C4-2B (cell line): ENCODE results near the gene SGSM2.
A peak's percentile ranks its signal among the peaks of the same experiment; 100 is the strongest.

ENCODE experiments used
- H3K27ac ChIP-seq: fragments of 450-650 bp; 2 replicates; pipeline ENCODE4 v1.5.1; 2017
- ZFX ChIP-seq: fragments of 450-650 bp; IDR thresholded peaks from 2 replicates; pipeline ENCODE4 v1.6.1; 2017
- TF ChIP-seq, protein P1 (sequence below): fragments of 450-650 bp; conservative IDR thresholded peaks from 2 replicates; pipeline ENCODE4 v1.5.1; 2017; ENCODE audit warnings: mild to moderate bottlenecking

SGSM2 gene

DNA sequence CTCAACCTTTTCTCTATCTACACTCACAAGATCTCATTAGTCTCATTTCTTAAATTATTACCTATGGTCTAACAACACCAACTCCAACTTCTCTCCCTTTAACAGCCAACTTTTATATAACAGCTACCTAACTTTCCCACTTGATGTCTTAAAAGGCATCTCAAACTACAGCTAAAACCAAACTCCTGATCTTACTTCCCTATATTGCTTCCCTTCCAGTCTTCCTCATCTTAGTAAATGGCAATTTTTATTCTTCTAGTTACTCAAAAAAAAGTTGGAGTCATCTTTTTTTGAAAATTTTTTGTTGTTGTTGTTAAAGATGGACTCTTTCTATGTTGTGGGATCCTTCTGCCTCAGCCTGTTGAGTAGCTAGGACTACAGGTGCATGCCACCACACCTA is 18.2 kb upstream of the SGSM2 start:
- no peak overlapping the region for H3K27ac ChIP-seq
- TF ChIP-seq, protein P1, sequence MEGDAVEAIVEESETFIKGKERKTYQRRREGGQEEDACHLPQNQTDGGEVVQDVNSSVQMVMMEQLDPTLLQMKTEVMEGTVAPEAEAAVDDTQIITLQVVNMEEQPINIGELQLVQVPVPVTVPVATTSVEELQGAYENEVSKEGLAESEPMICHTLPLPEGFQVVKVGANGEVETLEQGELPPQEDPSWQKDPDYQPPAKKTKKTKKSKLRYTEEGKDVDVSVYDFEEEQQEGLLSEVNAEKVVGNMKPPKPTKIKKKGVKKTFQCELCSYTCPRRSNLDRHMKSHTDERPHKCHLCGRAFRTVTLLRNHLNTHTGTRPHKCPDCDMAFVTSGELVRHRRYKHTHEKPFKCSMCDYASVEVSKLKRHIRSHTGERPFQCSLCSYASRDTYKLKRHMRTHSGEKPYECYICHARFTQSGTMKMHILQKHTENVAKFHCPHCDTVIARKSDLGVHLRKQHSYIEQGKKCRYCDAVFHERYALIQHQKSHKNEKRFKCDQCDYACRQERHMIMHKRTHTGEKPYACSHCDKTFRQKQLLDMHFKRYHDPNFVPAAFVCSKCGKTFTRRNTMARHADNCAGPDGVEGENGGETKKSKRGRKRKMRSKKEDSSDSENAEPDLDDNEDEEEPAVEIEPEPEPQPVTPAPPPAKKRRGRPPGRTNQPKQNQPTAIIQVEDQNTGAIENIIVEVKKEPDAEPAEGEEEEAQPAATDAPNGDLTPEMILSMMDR: no peak
- TF ChIP-seq ZFX: no peak

DNA sequence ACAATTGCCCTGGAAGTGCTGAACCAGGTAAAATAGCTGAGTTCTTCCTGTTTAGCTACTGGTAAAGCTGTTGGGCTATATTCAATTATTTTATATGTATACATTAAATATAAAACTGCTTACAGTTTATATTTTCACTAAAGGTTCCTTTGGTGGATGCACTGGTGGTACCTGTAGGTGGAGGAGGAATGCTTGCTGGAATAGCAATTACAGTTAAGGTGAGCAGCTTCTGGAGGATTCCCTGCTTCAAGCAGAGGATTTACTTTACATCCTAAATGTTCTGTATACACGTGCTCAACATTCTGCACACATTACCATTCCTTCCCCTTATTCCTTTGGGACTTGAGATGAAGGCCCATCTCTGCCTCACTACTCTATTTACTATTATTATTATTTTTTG is 15.9 kb upstream of the SGSM2 start:
- TF ChIP-seq ZFX: no peak
- TF ChIP-seq, protein P1: no peak
- H3K27ac ChIP-seq: no peak overlapping the region

DNA sequence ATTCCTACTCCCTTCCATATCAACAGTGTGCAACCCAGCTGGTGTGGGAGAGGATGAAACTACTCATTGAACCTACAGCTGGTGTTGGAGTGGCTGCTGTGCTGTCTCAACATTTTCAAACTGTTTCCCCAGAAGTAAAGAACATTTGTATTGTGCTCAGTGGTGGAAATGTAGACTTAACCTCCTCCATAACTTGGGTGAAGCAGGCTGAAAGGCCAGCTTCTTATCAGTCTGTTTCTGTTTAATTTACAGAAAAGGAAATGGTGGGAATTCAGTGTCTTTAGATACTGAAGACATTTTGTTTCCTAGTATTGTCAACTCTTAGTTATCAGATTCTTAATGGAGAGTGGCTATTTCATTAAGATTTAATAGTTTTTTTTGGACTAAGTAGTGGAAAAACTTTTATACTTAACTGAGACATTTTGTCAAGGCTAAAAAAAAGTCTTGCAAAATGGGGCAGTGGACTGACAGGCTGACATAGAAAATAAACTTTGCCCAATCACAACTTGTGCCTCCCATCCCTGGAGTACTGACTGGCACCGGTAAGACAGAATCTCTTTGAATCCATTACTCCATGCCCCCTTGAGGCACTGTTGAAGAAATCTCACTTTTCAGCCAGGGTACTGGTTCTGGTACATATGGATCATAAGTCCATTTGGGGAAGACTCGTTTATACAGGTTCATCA is 13.5 kb upstream of the SGSM2 start:
- TF ChIP-seq, protein P1: no peak
- no peak for TF ChIP-seq ZFX
- no peak overlapping the region for H3K27ac ChIP-seq

DNA sequence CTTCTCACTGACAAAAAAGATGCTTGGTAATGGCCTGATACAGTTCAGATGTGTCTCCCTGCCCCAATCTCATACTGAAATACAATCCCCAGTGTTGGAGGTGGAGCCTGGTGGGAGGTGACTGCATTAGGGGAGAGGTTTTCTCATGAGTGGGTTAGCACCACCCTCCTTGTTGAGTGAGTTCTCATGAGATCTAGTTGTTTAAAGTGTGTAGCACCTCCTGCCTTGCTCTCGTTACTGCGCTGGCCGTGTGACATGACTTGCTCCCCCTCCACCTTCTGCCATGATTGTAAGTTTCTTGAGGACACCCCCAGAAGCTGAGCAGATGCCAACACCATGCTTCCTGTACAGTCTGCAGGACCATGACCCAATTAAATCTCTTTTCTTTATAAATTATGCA is 6.0 kb upstream of the SGSM2 start:
- TF ChIP-seq, protein P1: no peak
- H3K27ac ChIP-seq: no peak overlapping the region

DNA sequence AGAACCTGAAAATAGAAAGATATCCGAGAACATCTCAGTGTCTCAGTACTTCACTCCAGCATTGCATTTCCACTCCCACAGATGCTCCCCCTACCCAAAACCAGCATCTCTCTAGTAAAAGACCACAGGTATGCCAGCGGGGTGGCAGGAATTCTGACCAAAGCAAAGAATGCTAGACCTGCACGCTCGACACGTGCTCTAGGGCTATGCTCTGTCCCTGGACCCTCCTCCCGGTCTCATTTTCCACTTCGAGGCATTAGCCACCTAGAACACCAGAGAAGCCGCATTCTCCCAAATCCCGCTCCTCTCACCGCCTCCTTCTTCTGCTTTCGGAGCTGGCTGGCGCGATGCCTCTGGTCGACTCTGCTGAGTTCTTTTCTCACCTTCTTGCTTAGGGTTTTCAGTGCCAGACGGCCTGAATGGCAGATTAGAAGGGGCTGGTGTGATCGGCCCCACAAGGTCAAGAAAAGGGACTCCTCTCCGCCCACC is 1.5 kb upstream of the SGSM2 start:
- H3K27ac ChIP-seq: peak overlapping the region; percentile 92
- TF ChIP-seq, protein P1: no peak
- TF ChIP-seq ZFX: no peak

DNA sequence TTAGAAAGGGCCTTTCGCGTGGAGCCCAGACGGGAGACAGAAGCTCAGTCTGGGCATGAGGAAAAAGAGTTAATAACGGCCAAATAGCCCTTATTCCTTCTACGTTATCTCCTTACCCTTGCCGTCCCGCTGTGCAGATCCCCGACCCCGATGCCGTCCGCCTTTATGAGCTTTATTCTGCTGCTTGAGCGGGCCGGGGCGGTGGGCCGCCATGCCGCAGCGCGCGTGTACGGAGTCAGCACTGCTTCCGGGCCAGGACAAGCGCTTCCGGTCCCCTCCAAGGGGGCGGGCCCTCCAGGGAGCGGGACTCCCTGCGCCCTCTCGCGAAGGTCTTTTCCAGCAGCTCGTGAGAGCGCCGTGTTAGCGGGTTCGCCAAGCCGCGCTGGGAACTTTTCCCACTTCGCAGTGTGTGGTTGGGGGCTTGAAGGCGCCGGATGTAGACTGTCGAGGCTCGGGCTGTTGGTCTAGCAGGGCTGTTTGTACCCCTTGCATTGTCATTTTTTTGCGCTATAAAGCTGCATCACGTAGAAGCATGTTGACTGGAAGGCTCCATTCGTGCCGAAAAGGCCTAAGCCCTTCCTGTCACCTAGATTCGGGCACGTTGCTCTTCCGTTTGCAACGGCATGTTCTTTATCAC is 968 bp upstream of the SGSM2 start, which contains the start of gene TSR1:
Gene TSR1, minus strand, starts transcription at position 243 of the 637 bp plus-strand sequence. Its CDS starts 30 bp downstream, at position 213.
- TF ChIP-seq, protein P1: peak; percentile 46
- peak; percentile 72 for TF ChIP-seq ZFX
- peak within 1 kb of the TSS; percentile 92 for H3K27ac ChIP-seq
